Measurements from ENCODE around the gene SLC25A22. TPM values are rescaled to one million over a fixed set of nuclear protein-coding genes. Genes with fewer than 3 reads are reported as not detected.

The SLC25A22 gene
- total and polyA plus RNA-seq, 9 of the 15 experiments (the other 6 are each of a cell fraction or from before 2014, with no cell fraction given): 0.41 to 55.4 (median 11.4) TPM

- no peak for TF ChIP-seq CHD7 (IDR thresholded peaks at IDR 0.05; ENCODE audit: low read depth, low read length)
- no peak for TF ChIP-seq ATF7 (IDR thresholded peaks at IDR 0.05)
- TF ChIP-seq C11orf30 (IDR thresholded peaks at IDR 0.05; ENCODE audit: low read depth): no peak
- TF ChIP-seq ZNF518B (CRISPR knock-in tag; IDR thresholded peaks at IDR 0.05): no peak
- TF ChIP-seq CXXC5 (CRISPR knock-in tag; IDR thresholded peaks at IDR 0.05): peak; percentile 5; the same call in 1 of the 2 replicates
- no peak for TF ChIP-seq ZSCAN29 (IDR thresholded peaks at IDR 0.05)
- TF ChIP-seq TFAP4 (CRISPR knock-in tag; IDR thresholded peaks at IDR 0.05; ENCODE audit: borderline replicate concordance): peak; percentile 60; the same call in 1 of the 2 replicates
- no peak for TF ChIP-seq ELF4 (CRISPR knock-in tag; IDR thresholded peaks at IDR 0.05)
- TF ChIP-seq SP2 (IDR thresholded peaks at IDR 0.05; ENCODE audit: extremely low read depth, low read depth, low read length, poor library complexity, severe bottlenecking): no peak
- TF ChIP-seq HLTF (IDR thresholded peaks at IDR 0.05): no peak
- no peak for TF ChIP-seq DDX20 (tag; IDR thresholded peaks at IDR 0.05; ENCODE audit: low read depth)
- TF ChIP-seq ZBTB26 (CRISPR knock-in tag; IDR thresholded peaks at IDR 0.05): no peak
These were observed 50.1 kb downstream of the SLC25A22 start (continued) for GRCh38 chr11:748007-748359.

Data from K562 (cell line).